HG03457 (cell line): Measurements from ENCODE around the gene LIG1.

Experiments used
- ATAC-seq: cut with Tn5 transposase; IDR thresholded peaks from one replicate; pipeline ENCODE4 v1.9.1; 2021; ENCODE audit warnings: moderate number of reproducible peaks; ENCODE audit not compliant: unreplicated experiment

LIG1 gene

GRCh38 chr19:48169939-48170803, at the start of gene LIG1, which contains the start of gene ZSWIM9:
Gene LIG1 (minus strand): TSS chr19:48170344. CDS start chr19:48165566, 4,778 bp downstream.
Gene ZSWIM9 (plus strand): TSS chr19:48170680. CDS start chr19:48171803, 1,123 bp downstream.
- ATAC-seq: peak; percentile 55

GRCh38 chr19:48218997-48219396, 48.9 kb upstream of the LIG1 start:
- no peak for ATAC-seq

- no peak for ATAC-seq
Observed at GRCh38 chr19:48216933-48217332, 46.8 kb upstream of the LIG1 start.

- ATAC-seq: no peak
Observed at GRCh38 chr19:48213959-48214358, 43.8 kb upstream of the LIG1 start.

- no peak for ATAC-seq
Observed at GRCh38 chr19:48210005-48210404, 39.9 kb upstream of the LIG1 start.

- ATAC-seq: no peak
Observed at GRCh38 chr19:48206397-48207093, 36.4 kb upstream of the LIG1 start.

GRCh38 chr19:48203794-48204628, 33.9 kb upstream of the LIG1 start:
- peak; percentile 66 for ATAC-seq

- no peak for ATAC-seq
Observed at GRCh38 chr19:48203222-48203793, 33.2 kb upstream of the LIG1 start.

GRCh38 chr19:48196933-48197665, 27.0 kb upstream of the LIG1 start:
- no peak for ATAC-seq

GRCh38 chr19:48196321-48196763, 26.2 kb upstream of the LIG1 start:
- no peak for ATAC-seq

GRCh38 chr19:48194844-48195830, 25.0 kb upstream of the LIG1 start:
- ATAC-seq: no peak

GRCh38 chr19:48194041-48194843, 24.1 kb upstream of the LIG1 start:
- no peak for ATAC-seq

GRCh38 chr19:48192750-48193149, 22.6 kb upstream of the LIG1 start:
- ATAC-seq: no peak

GRCh38 chr19:48190885-48191284, 20.7 kb upstream of the LIG1 start:
- ATAC-seq: no peak

GRCh38 chr19:48190288-48190884, 20.2 kb upstream of the LIG1 start:
- ATAC-seq: no peak

- no peak for ATAC-seq
Observed at GRCh38 chr19:48186541-48186991, 16.4 kb upstream of the LIG1 start.

GRCh38 chr19:48186015-48186414, 15.9 kb upstream of the LIG1 start:
- no peak for ATAC-seq

- ATAC-seq: no peak
Observed at GRCh38 chr19:48183356-48183755, 13.2 kb upstream of the LIG1 start.
